ENCODE data around the gene IGSF5.

DNA sequence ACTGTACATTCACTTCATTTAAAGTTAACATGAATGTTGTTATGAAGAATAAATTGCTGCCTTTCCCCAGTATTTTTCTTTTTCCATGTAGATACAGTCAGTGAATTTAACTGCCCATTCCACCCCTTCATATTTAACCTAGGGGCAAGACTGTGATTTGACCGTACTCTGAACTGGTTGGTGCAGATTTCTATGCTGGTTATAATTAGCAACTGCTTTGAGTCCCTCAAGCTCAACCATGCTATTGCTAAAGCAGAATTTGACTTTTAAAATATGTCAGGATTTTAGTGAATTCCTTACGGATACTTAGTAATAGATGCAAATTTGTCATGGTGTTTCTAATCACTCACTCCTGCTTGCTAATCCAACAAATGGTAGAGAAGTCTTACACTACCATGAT is 57.2 kb downstream of the IGSF5 start:
- TF ChIP-seq JUND (IDR thresholded peaks at IDR 0.05) (no peak), TAF1 (conservative IDR thresholded peaks at IDR 0.05) (no peak)
- TF ChIP-seq, protein P1, sequence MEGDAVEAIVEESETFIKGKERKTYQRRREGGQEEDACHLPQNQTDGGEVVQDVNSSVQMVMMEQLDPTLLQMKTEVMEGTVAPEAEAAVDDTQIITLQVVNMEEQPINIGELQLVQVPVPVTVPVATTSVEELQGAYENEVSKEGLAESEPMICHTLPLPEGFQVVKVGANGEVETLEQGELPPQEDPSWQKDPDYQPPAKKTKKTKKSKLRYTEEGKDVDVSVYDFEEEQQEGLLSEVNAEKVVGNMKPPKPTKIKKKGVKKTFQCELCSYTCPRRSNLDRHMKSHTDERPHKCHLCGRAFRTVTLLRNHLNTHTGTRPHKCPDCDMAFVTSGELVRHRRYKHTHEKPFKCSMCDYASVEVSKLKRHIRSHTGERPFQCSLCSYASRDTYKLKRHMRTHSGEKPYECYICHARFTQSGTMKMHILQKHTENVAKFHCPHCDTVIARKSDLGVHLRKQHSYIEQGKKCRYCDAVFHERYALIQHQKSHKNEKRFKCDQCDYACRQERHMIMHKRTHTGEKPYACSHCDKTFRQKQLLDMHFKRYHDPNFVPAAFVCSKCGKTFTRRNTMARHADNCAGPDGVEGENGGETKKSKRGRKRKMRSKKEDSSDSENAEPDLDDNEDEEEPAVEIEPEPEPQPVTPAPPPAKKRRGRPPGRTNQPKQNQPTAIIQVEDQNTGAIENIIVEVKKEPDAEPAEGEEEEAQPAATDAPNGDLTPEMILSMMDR (IDR thresholded peaks at IDR 0.05; ENCODE audit: low read depth, low read length, missing input control): no peak
